H9 (cell line): Measurements from ENCODE around the gene FOXR1. TPM values are rescaled to one million over a fixed set of nuclear protein-coding genes. Genes with fewer than 3 reads are reported as not detected.

ENCODE experiments used
- DNase-seq: peaks from one replicate; pipeline ENCODE4 v3.0.0-alpha.2; 2017
- H2AFZ ChIP-seq: one replicate; pipeline ENCODE4 v1.6.1; 2013; ENCODE audit warnings: mild to moderate bottlenecking, low read length, control low read depth, moderate library complexity
- H2AK5ac ChIP-seq: 2 replicates; pipeline ENCODE4 v1.6.1; 2013; ENCODE audit warnings: low read length, control low read depth, mixed read lengths; ENCODE audit not compliant: insufficient read length
- H2BK120ac ChIP-seq: one replicate; pipeline ENCODE4 v1.6.1; 2013; ENCODE audit warnings: low read depth, mild to moderate bottlenecking, low read length, control low read depth, inconsistent platforms; ENCODE audit not compliant: poor library complexity, severe bottlenecking
- H2BK12ac ChIP-seq: 2 replicates; pipeline ENCODE4 v1.6.1; 2013; ENCODE audit warnings: low read length, control low read depth, mixed read lengths, low read depth; ENCODE audit not compliant: insufficient read length
- H2BK15ac ChIP-seq: 2 replicates; pipeline ENCODE4 v1.6.1; 2013; ENCODE audit warnings: low read depth, low read length, control low read depth
- H2BK20ac ChIP-seq: one replicate; pipeline ENCODE4 v1.6.1; 2013; ENCODE audit warnings: low read depth, mild to moderate bottlenecking, low read length, control low read depth, inconsistent platforms; ENCODE audit not compliant: poor library complexity, severe bottlenecking
- H2BK5ac ChIP-seq: 2 replicates; pipeline ENCODE4 v1.6.1; 2013; ENCODE audit warnings: low read length, control low read depth, mixed read lengths; ENCODE audit not compliant: insufficient read length
- H3K14ac ChIP-seq: 2 replicates; pipeline ENCODE4 v1.6.1; 2013; ENCODE audit warnings: low read length, control low read depth; ENCODE audit not compliant: insufficient read depth
- H3K18ac ChIP-seq: 2 replicates; pipeline ENCODE4 v1.6.1; 2013; ENCODE audit warnings: low read depth, mild to moderate bottlenecking, mixed read lengths, low read length, control low read depth; ENCODE audit not compliant: insufficient read length
- H3K23ac ChIP-seq: 2 replicates; pipeline ENCODE4 v1.6.1; 2013; ENCODE audit warnings: low read length, control low read depth, mixed read lengths, low read depth; ENCODE audit not compliant: insufficient read length
- H3K23me2 ChIP-seq: 2 replicates; pipeline ENCODE4 v1.6.1; 2013; ENCODE audit warnings: low read depth, mild to moderate bottlenecking, mixed read lengths, low read length, control low read depth; ENCODE audit not compliant: insufficient read length, poor library complexity, severe bottlenecking
- H3K27ac ChIP-seq: 2 replicates; pipeline ENCODE4 v1.5.1; 2013; ENCODE audit warnings: low read length, control low read depth, mixed read lengths, low read depth; ENCODE audit not compliant: insufficient read length
- H3K27me3 ChIP-seq: 2 replicates; pipeline ENCODE4 v1.6.1; 2013; ENCODE audit warnings: low read length, control low read depth, inconsistent platforms; ENCODE audit not compliant: insufficient read depth
- H3K4ac ChIP-seq: 2 replicates; pipeline ENCODE4 v1.6.1; 2013; ENCODE audit warnings: low read depth, mild to moderate bottlenecking, control low read depth, inconsistent platforms, low read length, moderate library complexity
- H3K4me1 ChIP-seq: 2 replicates; pipeline ENCODE4 v1.6.1; 2013; ENCODE audit warnings: low read length, control low read depth, inconsistent platforms; ENCODE audit not compliant: insufficient read depth
- H3K4me2 ChIP-seq: 2 replicates; pipeline ENCODE4 v1.6.1; 2013; ENCODE audit warnings: low read length, control low read depth, mixed read lengths; ENCODE audit not compliant: insufficient read length, insufficient read depth
- H3K56ac ChIP-seq: 2 replicates; pipeline ENCODE4 v1.6.1; 2013; ENCODE audit warnings: low read depth, mild to moderate bottlenecking, mixed read lengths, low read length, control low read depth; ENCODE audit not compliant: insufficient read length
- H3K79me1 ChIP-seq: 2 replicates; pipeline ENCODE4 v1.6.1; 2013; ENCODE audit warnings: low read depth, mild to moderate bottlenecking, moderate library complexity, low read length, control low read depth, inconsistent platforms; ENCODE audit not compliant: insufficient read depth, poor library complexity, severe bottlenecking
- H3K79me2 ChIP-seq: 2 replicates; pipeline ENCODE4 v1.6.1; 2013; ENCODE audit warnings: low read length, control low read depth, inconsistent platforms; ENCODE audit not compliant: insufficient read depth
- H3K9ac ChIP-seq: 2 replicates; pipeline ENCODE4 v1.6.1; 2013; ENCODE audit warnings: low read length, control low read depth, mixed read lengths; ENCODE audit not compliant: insufficient read length; ENCODE audit errors: extremely low read depth
- H3K9me3 ChIP-seq: one replicate; pipeline ENCODE4 v1.6.1; 2013; ENCODE audit warnings: low read depth, low read length, inconsistent platforms; ENCODE audit not compliant: control insufficient read depth
- H3T11ph ChIP-seq: one replicate; pipeline ENCODE4 v1.6.1; 2013; ENCODE audit warnings: mild to moderate bottlenecking, low read length, control low read depth, inconsistent platforms
- H4K20me1 ChIP-seq: one replicate; pipeline ENCODE4 v1.6.1; 2013; ENCODE audit not compliant: control insufficient read depth, insufficient read length, insufficient read depth
- H4K5ac ChIP-seq: 2 replicates; pipeline ENCODE4 v1.6.1; 2013; ENCODE audit warnings: low read depth, mild to moderate bottlenecking, mixed read lengths, low read length, control low read depth; ENCODE audit not compliant: insufficient read length
- H4K8ac ChIP-seq: replicated peaks from 2 replicates; pipeline ENCODE4 v1.6.1; 2013; ENCODE audit warnings: low read length, control low read depth, mixed read lengths, low read depth; ENCODE audit not compliant: insufficient read length
- H4K91ac ChIP-seq: 2 replicates; pipeline ENCODE4 v1.6.1; 2013; ENCODE audit warnings: low read depth, mild to moderate bottlenecking, moderate library complexity, mixed read lengths, low read length, control low read depth; ENCODE audit not compliant: insufficient read length
- H3K27ac Mint-ChIP-seq, 3 experiments: 2 replicates in 2 of 3; 3 replicates in 1 of 3; pipeline ENCODE4 v1.8.0; 2020 to 2021; ENCODE audit warnings: mixed read lengths in 3 of 3, mild to moderate bottlenecking in 1 of 3, moderate library complexity in 1 of 3
- H3K27me3 Mint-ChIP-seq: 2 replicates; pipeline ENCODE4 v1.8.0; 2021; ENCODE audit warnings: low read depth, mild to moderate bottlenecking, moderate library complexity, mixed read lengths
- H3K36me3 Mint-ChIP-seq, 3 experiments: 2 replicates in 2 of 3; 3 replicates in 1 of 3; pipeline ENCODE4 v1.8.0; 2020 to 2021; ENCODE audit warnings: low read depth in 3 of 3, mixed read lengths in 3 of 3; ENCODE audit not compliant: insufficient read depth in 1 of 3
- H3K4me1 Mint-ChIP-seq, 2 experiments: 2 replicates each; pipeline ENCODE4 v1.8.0; 2020; ENCODE audit warnings: mixed read lengths in 2 of 2
- H3K4me3 Mint-ChIP-seq, 2 experiments: 2 replicates in 1 of 2; 3 replicates in 1 of 2; pipeline ENCODE4 v1.8.0; 2020 to 2021; ENCODE audit warnings: mild to moderate bottlenecking in 2 of 2, mixed read lengths in 2 of 2, moderate library complexity in 1 of 2
- H3K9me3 Mint-ChIP-seq, 2 experiments: 2 replicates in 1 of 2; 3 replicates in 1 of 2; pipeline ENCODE4 v1.8.0; 2020; ENCODE audit warnings: mild to moderate bottlenecking in 2 of 2, mixed read lengths in 2 of 2, moderate library complexity in 1 of 2
- CTCF ChIP-seq: fragments of 200-600 bp; sonication (generic); conservative IDR thresholded peaks from 3 replicates; pipeline ENCODE4 v1.8.0; 2021; ENCODE audit warnings: antibody characterized with exemption, mild to moderate bottlenecking
- WGBS: extraction: QIAGEN DNeasy Blood & Tissue Kit; methylation state at CpG from one replicate; pipeline ENCODE4 v1.1.7; 2013; ENCODE audit warnings: missing lambda C conversion rate, low lambda C conversion rate, mixed read lengths; ENCODE audit not compliant: insufficient read length; ENCODE audit errors: extremely low coverage; 5-methylcytosine and 5-hydroxymethylcytosine counted together
- total RNA-seq: library from RNA; stranded (reverse); gene quantifications from 2 replicates; pipeline ENCODE4 v1.2.1, GENCODE V29; 2021

The FOXR1 gene
- total RNA-seq, 1 experiment from 2014 or later, result not detected

- H3K27me3 ChIP-seq, result no peaks in the 10 kb centered on the region
- peak within 1 kb of the TSS; percentile 81 for H3K9ac ChIP-seq
- no peaks in the 10 kb centered on the region for H3K9me3 ChIP-seq
- H3K27ac Mint-ChIP-seq, result peak within 1 kb of the TSS; percentile 87 to 98 (median 98)
- no peak within 1 kb of the TSS for H3T11ph ChIP-seq
- peaks cover 17 to 18% of the 10 kb centered on the region in 2 experiments for H3K4me1 Mint-ChIP-seq
- H3K36me3 Mint-ChIP-seq, result peaks cover 29 to 71% (median 54%) of the 10 kb centered on the region in 3 experiments
- H2BK15ac ChIP-seq, result no peak within 1 kb of the TSS
- H3K23ac ChIP-seq, result no peak within 1 kb of the TSS
- H3K27me3 Mint-ChIP-seq, result no peaks in the 10 kb centered on the region
- H3K4me1 ChIP-seq, result no peaks in the 10 kb centered on the region
- no peak within 1 kb of the TSS for H2BK20ac ChIP-seq
- peak; percentile 96 for DNase-seq
- WGBS, result no CpG with 5 or more reads among the region's 54 CpGs
- H2BK5ac ChIP-seq, result no peak within 1 kb of the TSS
- H3K14ac ChIP-seq, result peak within 1 kb of the TSS; percentile 42
- peak within 1 kb of the TSS; percentile 41 for H3K27ac ChIP-seq
- no peaks in the 10 kb centered on the region; the same call in 1 of the 2 replicates for H3K79me2 ChIP-seq
- H4K5ac ChIP-seq, result peak within 1 kb of the TSS; percentile 40
- no peak within 1 kb of the TSS for H2AK5ac ChIP-seq
- H2BK12ac ChIP-seq, result no peak within 1 kb of the TSS
- H2BK120ac ChIP-seq, result no peak within 1 kb of the TSS
- H3K23me2 ChIP-seq, result peaks cover 11% of the 10 kb centered on the region
- no peak within 1 kb of the TSS for H4K8ac ChIP-seq
- H3K4ac ChIP-seq, result no peak within 1 kb of the TSS
- H3K56ac ChIP-seq, result no peak within 1 kb of the TSS
- H3K79me1 ChIP-seq, result no peaks in the 10 kb centered on the region
- peak within 1 kb of the TSS; percentile 23 for H3K18ac ChIP-seq
- H3K4me3 Mint-ChIP-seq, result peak within 1 kb of the TSS; percentile 95 to 99
- peaks cover 3 to 6% of the 10 kb centered on the region in 2 experiments; a peak in 3 of 5 replicates for H3K9me3 Mint-ChIP-seq
- peak within 1 kb of the TSS; percentile 68 for H3K4me2 ChIP-seq
- no peak within 1 kb of the TSS for H2AFZ ChIP-seq
- no peaks in the 10 kb centered on the region for H4K20me1 ChIP-seq
- no peak for TF ChIP-seq CTCF
- H4K91ac ChIP-seq, result no peak within 1 kb of the TSS
Observed at GRCh38 chr11:118997627-118998387, 26.2 kb downstream of the FOXR1 start, which contains the start of gene CENATAC. Gene CENATAC, plus strand, starts transcription at chr11:118998138. Its CDS starts 60 bp downstream, at chr11:118998198.
